ENCODE data around the gene PDGFC. TPM values are rescaled to one million over a fixed set of nuclear protein-coding genes. Genes with fewer than 3 reads are reported as not detected.

PDGFC gene
- total and polyA plus RNA-seq, 2 of the 8 experiments (the other 6 are each of a cell fraction or from before 2014, with no cell fraction given): 0.65 to 2.7 TPM

DNA sequence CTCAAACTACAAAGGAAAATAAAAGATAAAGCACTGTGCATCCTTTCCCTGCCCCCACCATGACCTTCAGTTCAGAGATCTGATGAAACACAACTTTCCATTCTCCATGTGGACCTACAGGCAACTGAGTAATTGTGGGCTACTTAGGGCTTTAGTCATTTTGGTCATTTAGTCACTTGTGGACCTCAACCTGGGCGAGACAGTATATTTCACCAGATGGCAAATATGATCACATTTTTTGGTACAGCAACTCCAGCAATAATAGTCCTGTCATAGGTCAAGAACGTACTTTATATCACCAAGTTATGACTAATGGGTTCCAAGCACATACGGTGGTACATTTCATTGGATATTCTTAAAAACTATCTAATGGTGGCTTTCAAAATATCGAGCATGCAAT lies 141.2 kb downstream of the PDGFC start:
- Histone ChIP-seq H3K4me3 (ENCODE audit: extremely low read depth in 1 of 4, insufficient read depth in 2 of 4, low read depth in 3 of 4, low read length in 4 of 4) (no peak overlapping the region), H3K9ac (replicated peaks in 1 of 4; ENCODE audit: extremely low read depth in 1 of 4, low read depth in 3 of 4, low read length in 3 of 4) (no peak overlapping the region), H4K91ac (replicated peaks; ENCODE audit: insufficient read length, low read length) (no peak overlapping the region), H2BK15ac (ENCODE audit: low read length) (no peak overlapping the region), H3K14ac (ENCODE audit: insufficient read length) (no peak overlapping the region), H4K5ac (ENCODE audit: insufficient read length, low read depth, low read length) (no peak overlapping the region), H3K23me2 (ENCODE audit: low read depth, low read length) (no peaks in the 10 kb centered on the region), H2BK5ac (ENCODE audit: low read depth, low read length) (no peak overlapping the region), H2BK20ac (ENCODE audit: low read length) (no peak overlapping the region), H3K79me1 (ENCODE audit: low read depth, low read length) (no peaks in the 10 kb centered on the region), H3K56ac (replicated peaks; ENCODE audit: insufficient read length, low read depth, low read length) (no peak overlapping the region), H3K18ac (ENCODE audit: extremely low read depth, low read length) (no peak overlapping the region), H2BK120ac (replicated peaks; ENCODE audit: low read depth, low read length) (no peak overlapping the region), H2BK12ac (ENCODE audit: low read depth, low read length) (no peak overlapping the region), H3K4ac (replicated peaks; ENCODE audit: insufficient read length, low read depth, low read length) (no peak overlapping the region), H3K23ac (ENCODE audit: insufficient read length) (no peak overlapping the region), H4K20me1 (replicated peaks in 1 of 2; ENCODE audit: control insufficient read depth in 1 of 2, insufficient read depth in 2 of 2, low read length in 2 of 2) (no peaks in the 10 kb centered on the region), H4K8ac (ENCODE audit: extremely low read depth, insufficient read depth, low read length) (no peak overlapping the region), H3K27ac (ENCODE audit: low read depth, low read length) (no peak overlapping the region), H3K79me2 (ENCODE audit: control insufficient read depth in 1 of 2, insufficient read depth in 2 of 2, low read length in 2 of 2) (no peaks in the 10 kb centered on the region), H3K9me3 (ENCODE audit: insufficient read depth in 2 of 2, low read depth in 1 of 2, low read length in 1 of 2) (no peaks in the 10 kb centered on the region), H3K4me2 (ENCODE audit: insufficient read depth in 1 of 2, low read depth in 2 of 2, low read length in 2 of 2) (no peak overlapping the region), H3K4me1 (replicated peaks in 1 of 4; ENCODE audit: control insufficient read depth in 3 of 4, insufficient read depth in 4 of 4, low read length in 3 of 4) (no peaks in the 10 kb centered on the region), H2AK5ac (ENCODE audit: low read depth, low read length) (no peak overlapping the region), H2AFZ (ENCODE audit: low read length) (no peak overlapping the region), H3K27me3 (replicated peaks in 1 of 4; ENCODE audit: control insufficient read depth in 3 of 4, extremely low read depth in 1 of 4, insufficient read depth in 3 of 4, low read length in 3 of 4) (no peaks in the 10 kb centered on the region), H3K36me3 (ENCODE audit: control insufficient read depth in 2 of 4, insufficient read depth in 4 of 4, low read length in 3 of 4) (no peaks in the 10 kb centered on the region)
- no peak for DNase-seq (ENCODE audit: low read depth in 1 of 2, low spot score in 2 of 2)
- ChIA-PET CTCF (ENCODE audit: partially characterized antibody) (no interaction called here), POLR2A (ENCODE audit: partially characterized antibody) (no interaction called here)
- FAIRE-seq: no peak
- 95% methylated on average over 4 of the region's 4 CpGs; no CpG with 5 or more reads in 1 of the 2 experiments for WGBS, 2 experiments (ENCODE audit: extremely low coverage in 1 of 2, insufficient coverage in 1 of 2, insufficient read length in 1 of 2, insufficient replicate concordance in 2 of 2, low coverage in 1 of 2, low lambda C conversion rate in 2 of 2, missing lambda C conversion rate in 1 of 2)
- TF ChIP-seq RAD21 (IDR thresholded peaks at IDR 0.05 in 1 of 2, conservative IDR thresholded peaks at IDR 0.05 in 1 of 2; ENCODE audit: low read depth in 2 of 2, low read length in 2 of 2) (no peak), MAFK (IDR thresholded peaks at IDR 0.05; ENCODE audit: low read depth, low read length) (no peak), SP1 (IDR thresholded peaks at IDR 0.05; ENCODE audit: low read depth, low read length) (no peak), PHF8 (conservative IDR thresholded peaks at IDR 0.05; ENCODE audit: low read depth, low read length) (no peak), CEBPB (IDR thresholded peaks at IDR 0.05; ENCODE audit: low read depth, low read length) (no peak), HDAC6 (IDR thresholded peaks at IDR 0.05; ENCODE audit: low read depth, low read length) (no peak)
- TF ChIP-seq, protein P1, sequence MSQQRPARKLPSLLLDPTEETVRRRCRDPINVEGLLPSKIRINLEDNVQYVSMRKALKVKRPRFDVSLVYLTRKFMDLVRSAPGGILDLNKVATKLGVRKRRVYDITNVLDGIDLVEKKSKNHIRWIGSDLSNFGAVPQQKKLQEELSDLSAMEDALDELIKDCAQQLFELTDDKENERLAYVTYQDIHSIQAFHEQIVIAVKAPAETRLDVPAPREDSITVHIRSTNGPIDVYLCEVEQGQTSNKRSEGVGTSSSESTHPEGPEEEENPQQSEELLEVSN (IDR thresholded peaks at IDR 0.05): no peak
- TF ChIP-seq, protein P2, sequence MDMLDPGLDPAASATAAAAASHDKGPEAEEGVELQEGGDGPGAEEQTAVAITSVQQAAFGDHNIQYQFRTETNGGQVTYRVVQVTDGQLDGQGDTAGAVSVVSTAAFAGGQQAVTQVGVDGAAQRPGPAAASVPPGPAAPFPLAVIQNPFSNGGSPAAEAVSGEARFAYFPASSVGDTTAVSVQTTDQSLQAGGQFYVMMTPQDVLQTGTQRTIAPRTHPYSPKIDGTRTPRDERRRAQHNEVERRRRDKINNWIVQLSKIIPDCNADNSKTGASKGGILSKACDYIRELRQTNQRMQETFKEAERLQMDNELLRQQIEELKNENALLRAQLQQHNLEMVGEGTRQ (IDR thresholded peaks at IDR 0.05; ENCODE audit: low read length): no peak
